ENCODE results near the gene VSTM2L.

VSTM2L gene

GRCh38 chr20:37968841-37969401 lies 66.0 kb downstream of the VSTM2L start:
- DNase-seq (ENCODE audit: low read depth, low spot score): no peak

GRCh38 chr20:37969949-37970855 lies 67.3 kb downstream of the VSTM2L start:
- no peak for DNase-seq (ENCODE audit: low read depth, low spot score)

GRCh38 chr20:37970856-37971245 lies 67.9 kb downstream of the VSTM2L start:
- no peak for DNase-seq (ENCODE audit: low read depth, low spot score)

- no peak for DNase-seq (ENCODE audit: low read depth, low spot score)
Measured at GRCh38 chr20:37971561-37972127, 68.7 kb downstream of the VSTM2L start.

DNA sequence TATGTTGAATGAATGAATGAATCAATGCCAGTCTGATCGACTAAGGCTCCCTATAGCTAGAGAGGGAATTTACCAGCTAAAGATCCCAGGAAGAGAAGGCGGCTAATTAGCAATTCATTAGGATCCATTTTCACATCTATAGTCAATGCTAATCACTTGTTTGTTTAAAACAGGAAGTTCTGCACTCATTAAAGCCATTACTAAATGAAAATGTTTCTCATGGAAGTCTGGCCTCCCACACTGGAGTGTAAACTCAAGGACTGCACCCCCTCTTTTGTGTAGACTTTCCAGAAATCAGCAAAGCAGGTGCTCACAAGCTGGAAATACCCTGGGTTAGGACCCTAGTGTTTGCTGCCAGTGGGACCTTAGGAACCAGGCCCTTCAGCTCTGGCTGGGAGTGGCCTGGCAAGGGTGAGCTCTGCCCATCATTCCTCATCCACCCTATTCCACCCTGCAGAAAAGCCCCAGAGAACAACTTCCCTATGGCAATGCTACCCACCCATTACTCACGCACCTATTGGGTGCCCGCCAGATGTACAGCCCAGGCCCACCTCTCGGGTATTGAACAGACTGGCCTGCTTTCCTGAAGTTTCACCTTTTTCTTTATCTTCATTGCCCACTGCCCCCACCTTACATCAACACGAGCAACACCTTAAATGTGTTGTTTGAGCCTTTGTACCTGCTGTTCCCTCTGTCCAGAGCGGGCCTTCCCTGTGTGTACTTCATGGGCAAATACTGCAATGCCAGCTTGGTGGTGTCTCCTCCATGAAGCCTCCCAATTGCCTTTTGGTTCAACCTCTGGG lies 69.5 kb downstream of the VSTM2L start:
- DNase-seq (ENCODE audit: low read depth, low spot score): no peak

GRCh38 chr20:37973059-37973910 lies 70.4 kb downstream of the VSTM2L start:
- DNase-seq (ENCODE audit: low read depth, low spot score): no peak

DNA sequence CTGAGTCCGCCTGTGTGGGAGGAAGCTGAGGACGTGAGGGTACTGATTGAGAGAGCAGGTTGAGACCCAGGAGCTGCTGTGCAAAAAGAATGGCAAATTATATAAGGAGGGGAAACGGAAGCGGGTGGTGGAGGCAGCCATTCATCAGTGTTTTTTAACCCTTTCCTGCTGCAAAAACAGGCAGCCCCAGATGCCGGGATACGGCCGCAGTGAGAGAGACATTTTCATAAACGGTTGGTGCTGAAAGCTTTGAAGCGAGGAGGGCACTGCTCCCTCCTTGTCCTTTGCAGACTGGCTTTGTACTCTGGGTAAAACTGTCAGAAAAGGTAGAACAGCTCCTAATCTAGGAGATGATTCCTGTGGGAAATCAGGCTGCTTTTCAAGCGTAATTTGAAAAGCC lies 74.0 kb downstream of the VSTM2L start:
- DNase-seq (ENCODE audit: low read depth, low spot score): no peak

DNA sequence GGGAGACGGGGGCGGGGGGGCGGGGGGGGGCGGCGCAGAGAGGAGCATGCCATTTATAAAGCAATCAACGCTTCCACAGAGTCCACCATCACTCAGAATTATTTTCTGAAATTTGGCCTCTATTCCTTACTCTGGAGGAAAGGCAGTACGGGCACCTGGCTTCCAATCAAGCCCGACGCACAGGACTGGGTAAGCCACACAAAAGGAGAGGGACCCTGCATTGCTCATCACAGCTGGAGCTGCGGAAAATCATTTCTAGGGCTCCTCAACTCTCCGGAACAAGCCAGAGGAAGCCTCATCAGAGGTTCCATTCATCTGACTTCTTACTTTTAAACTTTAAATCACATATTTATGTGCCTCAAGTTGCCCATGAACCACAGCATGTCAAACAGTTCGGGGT lies 74.4 kb downstream of the VSTM2L start:
- no peak for DNase-seq (ENCODE audit: low read depth, low spot score)

- DNase-seq (ENCODE audit: low read depth, low spot score): no peak
Measured at GRCh38 chr20:37977786-37978185, 74.9 kb downstream of the VSTM2L start.

DNA sequence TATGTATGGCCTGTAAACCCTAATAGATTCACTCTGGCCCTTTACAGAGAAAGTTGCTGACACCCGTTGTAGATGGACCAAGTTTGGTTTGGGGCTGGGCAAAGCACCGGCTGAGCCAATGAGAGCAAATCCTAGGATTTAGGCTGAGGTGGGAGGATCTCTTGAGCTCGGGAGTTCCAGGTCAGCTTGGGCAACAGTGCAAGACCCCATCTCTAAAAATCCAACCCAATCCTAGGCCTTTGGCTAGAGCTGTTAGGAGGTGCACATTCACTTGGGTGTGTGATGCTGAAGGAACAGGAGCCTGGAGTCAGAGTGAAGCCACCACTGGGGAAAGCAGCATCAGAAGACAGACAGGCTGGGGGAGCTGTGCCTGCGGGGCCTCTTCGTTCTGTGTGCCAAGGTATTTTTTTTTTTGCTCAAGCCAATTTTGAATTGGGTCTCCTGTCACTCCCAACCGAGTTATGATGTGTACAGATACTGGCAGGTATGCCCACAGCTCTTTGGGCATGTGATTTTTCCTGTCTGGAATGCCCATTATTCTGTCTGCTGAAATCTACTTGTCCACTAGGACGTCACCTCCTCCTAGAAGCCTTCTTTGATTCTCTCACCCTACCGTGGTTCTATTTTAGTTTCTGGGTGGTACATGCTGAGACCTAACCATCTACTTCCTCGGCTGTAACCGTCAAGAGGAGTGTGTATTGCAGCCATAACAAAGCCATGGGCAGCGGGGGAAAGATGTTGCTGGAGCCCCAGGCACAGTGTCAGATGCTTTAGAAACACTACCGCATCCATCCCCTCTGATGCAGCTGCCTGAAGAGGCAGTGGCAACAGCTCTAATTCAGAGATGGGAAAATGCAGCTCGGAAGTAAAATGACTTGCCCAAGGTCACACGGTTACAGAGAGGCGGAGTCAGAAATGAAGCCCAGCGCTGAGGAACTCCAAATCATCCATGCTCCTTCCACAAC lies 76.4 kb downstream of the VSTM2L start:
- DNase-seq (ENCODE audit: low read depth, low spot score): no peak

DNA sequence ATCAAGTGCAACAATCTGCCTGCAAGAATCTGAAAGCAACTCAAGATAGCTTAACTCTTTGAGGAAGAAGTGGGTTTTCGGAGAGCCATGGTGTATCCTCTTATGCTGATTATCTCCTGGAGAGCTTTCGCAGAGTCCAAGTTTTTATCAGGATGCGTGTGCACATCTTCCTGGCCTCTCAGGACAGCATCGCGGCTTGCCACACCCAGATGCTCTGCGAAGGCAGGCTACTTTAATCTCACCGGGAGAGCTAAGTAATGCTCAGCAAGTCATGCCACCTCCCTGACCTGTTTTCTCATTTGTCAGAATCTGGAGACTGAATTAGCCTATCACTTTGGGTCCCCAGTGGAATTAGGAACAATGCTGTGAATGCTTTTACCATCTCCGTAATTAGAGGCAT lies 77.5 kb downstream of the VSTM2L start:
- DNase-seq (ENCODE audit: low read depth, low spot score): no peak

DNA sequence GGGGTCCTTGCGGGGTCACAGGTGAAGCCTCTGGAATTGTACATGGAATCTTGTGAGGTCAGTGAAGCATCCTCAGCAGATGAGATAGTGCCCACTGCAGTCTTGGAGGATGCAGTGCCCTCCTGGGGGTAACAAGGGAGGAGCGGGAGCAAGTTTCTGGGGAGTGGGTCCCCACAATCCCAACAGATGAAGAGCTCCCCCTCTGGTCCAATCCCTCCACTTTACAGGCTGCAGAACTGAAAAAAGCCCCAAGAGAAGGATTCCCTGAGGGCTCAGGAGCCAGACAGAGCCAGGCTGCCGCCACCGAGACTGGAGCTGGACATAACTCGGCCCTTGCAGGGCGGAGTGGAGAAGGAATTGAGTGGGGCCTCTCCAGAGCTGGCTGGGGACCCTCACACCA lies 77.9 kb downstream of the VSTM2L start:
- no peak for DNase-seq (ENCODE audit: low read depth, low spot score)

DNA sequence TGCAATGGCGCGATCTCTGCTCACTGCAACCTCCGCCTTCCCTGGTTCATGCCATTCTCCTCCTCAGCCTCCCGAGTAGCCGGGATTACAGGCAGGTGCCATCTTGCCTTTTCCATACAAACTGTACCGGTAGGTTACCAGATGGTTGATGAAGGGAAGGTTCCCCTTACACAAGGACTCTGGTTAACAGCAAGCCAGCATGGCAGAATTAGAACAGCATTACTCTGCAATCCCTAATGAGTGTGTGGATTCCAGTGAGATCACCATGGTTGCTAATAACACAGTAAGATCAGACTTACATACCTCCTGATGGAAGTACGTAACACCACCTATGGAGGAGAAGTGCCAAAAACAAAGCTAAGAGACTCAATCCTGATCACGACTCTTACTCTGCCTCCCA lies 78.6 kb downstream of the VSTM2L start:
- DNase-seq (ENCODE audit: low read depth, low spot score): no peak

DNA sequence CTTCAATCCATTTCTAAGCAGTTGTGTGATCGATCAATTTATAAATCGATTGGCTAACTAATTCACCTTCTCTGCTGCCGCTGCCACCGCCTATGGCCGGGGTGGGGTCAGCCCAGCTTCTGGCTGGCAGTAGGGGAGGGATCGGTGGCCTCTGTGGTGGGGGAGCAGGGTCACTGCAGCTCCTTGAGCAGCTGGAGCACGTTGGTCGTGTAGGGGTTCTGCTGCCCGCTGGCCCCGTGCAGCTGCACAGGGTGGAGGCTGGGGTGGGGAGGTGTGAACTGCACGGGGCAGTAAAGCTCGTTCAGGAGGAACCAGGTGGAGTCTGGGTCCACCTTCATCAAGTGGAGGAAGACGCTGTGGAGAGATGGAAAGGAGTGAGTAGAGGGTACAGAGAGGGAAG lies 80.4 kb downstream of the VSTM2L start:
- no peak for DNase-seq (ENCODE audit: low read depth, low spot score)

GRCh38 chr20:37984018-37984785 lies 81.3 kb downstream of the VSTM2L start:
- DNase-seq (ENCODE audit: low read depth, low spot score): no peak

DNA sequence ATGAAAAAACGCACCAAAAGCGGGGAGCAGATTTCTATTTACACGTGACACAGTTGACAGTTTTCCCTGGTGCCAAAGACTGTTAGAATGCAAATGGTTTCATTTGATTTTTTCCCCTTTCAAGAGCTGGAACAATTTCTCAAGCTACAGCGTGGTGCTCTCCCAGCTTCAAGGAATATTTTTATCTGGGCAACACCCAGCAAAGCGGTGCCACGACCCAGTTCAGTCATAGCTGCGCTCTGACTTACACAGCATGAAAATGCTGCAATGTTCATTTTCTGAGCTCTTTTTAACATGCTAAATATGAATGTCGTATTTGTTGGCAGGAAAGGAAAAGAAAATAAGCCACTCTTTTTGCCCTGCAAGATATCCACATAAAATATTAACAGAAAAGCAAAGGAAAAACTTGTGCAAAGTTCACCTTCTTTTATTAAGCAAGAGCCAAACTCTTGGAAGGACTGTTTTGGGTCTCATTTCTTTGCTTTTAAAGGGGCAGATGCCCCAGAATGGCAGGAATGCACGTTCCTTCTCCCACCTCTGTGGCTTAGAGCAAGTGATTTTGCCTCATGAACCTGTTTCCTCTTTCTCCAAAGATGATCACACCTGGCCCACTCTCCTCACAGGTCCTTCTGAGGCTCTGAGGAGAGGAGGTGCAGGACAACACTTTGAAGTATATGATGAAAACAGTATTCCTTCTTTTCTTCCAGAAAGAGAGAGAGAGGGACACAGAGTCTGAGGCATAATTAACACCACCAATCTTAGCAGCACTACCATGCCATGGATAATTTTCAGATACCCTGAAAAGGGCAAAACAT lies 83.3 kb downstream of the VSTM2L start:
- DNase-seq (ENCODE audit: low read depth, low spot score): no peak

- no peak for DNase-seq (ENCODE audit: low read depth, low spot score)
Measured at GRCh38 chr20:37986873-37987601, 84.1 kb downstream of the VSTM2L start.
